Stimulated activated CD4-positive, alpha-beta T cell treated with anti-CD3 and anti-CD28 coated beads, TNF-alpha, amount 100 ng/mL, for 4 hours (primary cell): ENCODE data around the gene HSPBAP1.

Experiments
- DNase-seq, 3 experiments: peaks; one replicate each; pipeline ENCODE4 v3.0.0-alpha.2; 2020; ENCODE audit warnings: low read depth in 3 of 3

The HSPBAP1 gene, protein sequence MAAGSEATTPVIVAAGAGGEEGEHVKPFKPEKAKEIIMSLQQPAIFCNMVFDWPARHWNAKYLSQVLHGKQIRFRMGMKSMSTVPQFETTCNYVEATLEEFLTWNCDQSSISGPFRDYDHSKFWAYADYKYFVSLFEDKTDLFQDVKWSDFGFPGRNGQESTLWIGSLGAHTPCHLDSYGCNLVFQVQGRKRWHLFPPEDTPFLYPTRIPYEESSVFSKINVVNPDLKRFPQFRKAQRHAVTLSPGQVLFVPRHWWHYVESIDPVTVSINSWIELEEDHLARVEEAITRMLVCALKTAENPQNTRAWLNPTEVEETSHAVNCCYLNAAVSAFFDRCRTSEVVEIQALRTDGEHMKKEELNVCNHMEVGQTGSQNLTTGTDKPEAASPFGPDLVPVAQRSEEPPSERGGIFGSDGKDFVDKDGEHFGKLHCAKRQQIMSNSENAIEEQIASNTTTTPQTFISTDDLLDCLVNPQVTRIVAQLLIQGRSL

DNA sequence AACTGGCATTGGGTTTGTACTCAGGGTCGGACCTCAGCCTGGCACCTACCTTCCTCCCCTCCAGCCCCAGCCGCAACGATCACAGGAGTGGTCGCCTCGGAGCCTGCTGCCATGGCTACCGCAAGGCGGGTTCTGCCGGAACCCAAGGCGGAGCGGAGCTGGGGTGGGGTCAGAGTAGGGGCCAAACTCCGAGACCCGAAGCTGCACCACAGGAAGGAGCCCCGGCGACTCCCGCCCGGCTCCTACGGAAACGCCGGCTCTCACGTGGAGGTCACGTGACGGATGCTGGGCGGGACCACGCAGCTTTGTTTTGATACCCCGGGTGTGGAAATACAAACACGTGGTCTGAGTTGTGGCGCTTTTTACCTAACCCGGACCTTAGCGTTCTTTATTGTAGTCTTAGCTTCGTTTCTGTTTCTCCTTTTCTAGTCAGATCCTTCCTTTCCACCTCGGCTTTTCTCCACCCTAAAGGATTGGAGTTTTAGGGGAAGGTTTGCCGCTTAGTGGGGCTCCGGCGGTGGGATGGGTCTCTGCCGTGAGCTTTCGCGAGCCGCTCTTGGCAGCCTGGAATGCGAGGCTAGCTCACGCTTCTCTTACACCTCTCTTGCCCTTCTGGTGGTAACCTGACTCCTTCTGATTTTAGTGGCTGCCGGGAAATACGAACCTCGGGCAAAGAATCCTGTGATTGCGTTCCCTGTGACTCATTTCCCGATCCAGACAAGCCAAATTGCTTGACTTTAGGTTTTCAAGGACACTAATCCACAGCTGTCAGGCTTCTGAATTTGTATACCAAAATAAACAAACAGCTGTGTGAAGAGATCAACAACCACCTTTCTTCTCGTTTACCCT lies at the start of gene HSPBAP1:
HSPBAP1 (minus strand) TSS at position 264 of the 849 bp plus-strand sequence; CDS start at position 113, 151 bp downstream.
- peak; percentile 77 for DNase-seq

DNA sequence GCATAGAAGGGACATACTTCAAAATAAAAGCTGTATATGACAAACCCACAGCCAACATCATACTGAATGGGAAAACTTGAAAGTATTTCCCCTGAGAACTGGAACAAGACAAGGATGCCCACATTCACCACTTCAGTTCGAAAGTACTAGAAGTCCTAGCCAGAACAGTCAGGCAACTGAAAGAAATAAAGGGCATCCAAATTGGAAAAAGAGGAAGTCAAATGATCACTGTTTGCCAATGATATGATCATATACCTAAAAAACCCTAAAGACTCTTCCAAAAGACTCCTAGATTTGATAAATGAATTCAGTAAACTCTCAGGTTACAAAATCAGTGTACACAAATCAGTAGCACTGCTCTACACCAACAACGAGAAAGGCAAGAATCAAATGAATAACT lies 42.0 kb upstream of the HSPBAP1 start:
- DNase-seq, result no peak

DNA sequence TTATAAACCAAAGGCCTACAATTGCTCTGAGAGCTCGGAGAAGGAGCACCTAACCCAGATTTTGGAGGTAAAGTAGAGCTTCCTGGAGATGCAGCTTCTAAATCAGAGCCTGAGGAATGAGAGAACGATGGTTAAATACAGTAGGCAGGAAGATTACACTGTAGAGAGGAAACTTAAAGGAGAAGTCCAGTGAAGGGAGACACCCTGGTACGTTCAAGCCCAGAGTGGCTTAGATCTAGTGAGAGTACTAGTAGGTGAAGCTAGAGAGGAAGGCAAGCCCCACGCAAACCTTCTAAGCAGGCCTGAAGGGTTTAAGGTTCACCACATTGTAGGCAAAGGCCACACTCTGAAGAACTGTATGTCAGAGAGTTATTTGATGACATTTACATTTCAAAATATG lies 34.6 kb upstream of the HSPBAP1 start:
- no peak for DNase-seq

DNA sequence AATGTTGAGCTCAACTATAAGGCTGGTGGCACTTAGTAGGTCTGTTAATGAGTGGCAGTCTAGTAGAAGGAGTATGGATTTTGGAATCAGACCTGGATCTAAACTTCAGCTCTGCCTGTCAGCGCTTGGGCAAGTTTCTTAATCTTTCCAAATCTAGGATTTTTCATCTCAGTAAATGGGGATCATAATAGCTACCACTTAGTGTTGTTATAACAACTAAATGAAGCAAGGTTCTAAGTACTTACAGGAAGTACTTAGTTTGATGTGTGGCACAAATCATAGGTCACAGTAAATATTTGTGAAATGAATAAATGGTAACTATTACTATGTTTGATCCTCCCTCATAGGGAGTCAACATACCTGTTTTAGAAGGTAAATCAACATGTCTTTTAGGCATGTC lies 32.6 kb upstream of the HSPBAP1 start:
- DNase-seq, result no peak

GRCh38 chr3:122825460-122825859 lies 31.8 kb upstream of the HSPBAP1 start:
- DNase-seq, result no peak

- no peak for DNase-seq
These were observed 31.1 kb upstream of the HSPBAP1 start for GRCh38 chr3:122824465-122825381.

DNA sequence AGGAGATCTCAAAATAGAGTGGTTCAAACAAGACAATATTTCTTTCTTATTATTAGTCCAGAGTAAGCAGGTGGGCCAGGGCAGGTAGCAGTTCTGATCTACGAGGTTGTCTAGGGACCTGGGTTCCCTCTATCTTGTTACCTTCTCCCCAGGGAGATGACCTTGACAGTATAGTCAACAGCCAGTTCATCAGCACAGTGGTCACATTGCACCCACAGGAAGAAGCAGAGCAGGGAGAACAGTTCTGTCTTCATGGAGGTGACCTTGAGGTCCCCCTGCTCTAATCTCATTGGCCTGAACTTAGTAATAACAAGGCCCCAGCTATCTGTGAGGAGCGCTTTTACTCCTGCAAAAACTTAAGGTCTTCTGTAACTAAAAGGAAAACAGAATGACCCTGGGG lies 23.0 kb upstream of the HSPBAP1 start:
- no peak for DNase-seq

- DNase-seq, result no peak
These were observed 17.1 kb upstream of the HSPBAP1 start for GRCh38 chr3:122810734-122811133.

DNA sequence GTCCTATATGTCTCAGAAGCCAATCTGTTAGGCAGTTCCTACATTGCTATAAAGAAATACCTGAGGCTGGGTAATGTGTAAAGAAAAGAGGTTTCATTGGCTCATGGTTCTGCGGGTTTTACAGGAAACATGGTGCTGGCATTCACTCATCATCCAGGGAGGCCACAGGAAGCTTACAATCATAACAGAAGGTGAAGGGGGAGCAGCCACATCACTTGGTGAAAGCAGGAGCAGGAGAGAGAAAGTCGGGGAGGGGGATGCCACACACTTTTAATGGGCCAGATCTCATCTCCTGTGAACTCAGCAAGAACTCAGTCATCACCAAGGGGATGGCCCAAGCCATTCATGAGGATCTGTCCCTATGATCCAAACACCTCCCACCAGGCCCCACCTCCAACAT lies 10.3 kb upstream of the HSPBAP1 start:
- no peak for DNase-seq

DNA sequence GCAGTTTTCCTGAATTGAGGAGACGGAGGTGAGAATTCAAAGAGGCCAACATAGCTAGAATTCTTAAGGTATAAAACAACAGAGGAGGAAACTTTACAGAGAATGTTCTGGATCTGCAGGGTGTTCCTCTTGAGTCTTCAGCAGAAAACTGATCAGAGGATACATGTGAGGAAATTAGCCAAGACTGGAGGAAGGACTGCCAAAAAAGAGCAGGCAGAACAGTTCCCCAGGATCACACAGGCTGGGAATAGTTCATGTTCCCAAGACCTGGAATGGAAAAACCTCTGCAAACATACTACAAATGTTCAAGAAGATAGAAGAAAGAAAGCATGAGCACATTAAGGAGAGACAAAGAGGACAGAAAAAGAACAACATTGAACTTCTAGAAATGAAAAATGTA lies 8.7 kb upstream of the HSPBAP1 start:
- DNase-seq, result no peak

DNA sequence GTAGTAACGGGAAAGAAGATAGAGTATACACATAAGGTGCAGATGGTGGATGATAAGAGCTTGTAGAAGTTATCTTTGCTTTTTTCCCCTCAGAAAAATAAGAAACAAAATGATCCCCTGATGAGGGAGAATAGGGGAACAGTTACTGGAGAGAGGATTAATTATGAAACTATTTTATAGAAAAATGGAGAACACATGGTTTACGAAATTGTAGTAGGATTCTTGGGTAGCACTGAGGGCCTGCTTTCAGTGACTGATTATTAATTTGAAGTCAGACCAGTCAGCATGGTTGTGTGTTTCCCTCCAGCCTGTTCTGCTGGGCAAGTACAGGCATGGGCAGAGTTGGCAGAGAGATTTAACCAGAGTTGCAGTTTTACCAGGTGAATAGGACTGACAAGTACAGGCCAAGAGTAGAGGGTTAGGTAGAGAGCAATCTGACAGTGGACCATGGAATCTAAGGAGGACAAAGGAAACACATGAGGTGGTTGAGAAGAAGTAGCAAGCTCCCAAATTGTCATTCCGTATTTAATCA lies 7.1 kb upstream of the HSPBAP1 start:
- no peak for DNase-seq

DNA sequence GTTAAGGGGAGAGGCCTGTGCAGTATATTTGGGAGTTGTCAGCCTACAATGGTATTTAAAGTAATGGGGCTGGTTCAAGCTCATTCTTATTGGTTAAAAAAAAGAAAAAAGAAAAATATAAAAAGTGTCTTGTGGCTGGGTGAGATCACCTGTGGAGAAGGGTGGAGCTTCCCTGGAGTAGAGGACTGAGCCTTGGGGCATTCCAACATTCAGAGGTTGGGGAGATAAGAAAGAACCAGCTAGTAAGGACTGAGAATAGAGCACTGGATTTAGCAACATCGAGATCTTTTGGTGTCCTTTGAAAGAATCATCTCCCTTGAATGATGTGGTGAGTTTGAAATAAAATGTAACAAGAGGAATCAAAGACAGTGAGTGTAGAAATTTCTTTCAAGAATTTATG lies 6.4 kb upstream of the HSPBAP1 start:
- no peak for DNase-seq

DNA sequence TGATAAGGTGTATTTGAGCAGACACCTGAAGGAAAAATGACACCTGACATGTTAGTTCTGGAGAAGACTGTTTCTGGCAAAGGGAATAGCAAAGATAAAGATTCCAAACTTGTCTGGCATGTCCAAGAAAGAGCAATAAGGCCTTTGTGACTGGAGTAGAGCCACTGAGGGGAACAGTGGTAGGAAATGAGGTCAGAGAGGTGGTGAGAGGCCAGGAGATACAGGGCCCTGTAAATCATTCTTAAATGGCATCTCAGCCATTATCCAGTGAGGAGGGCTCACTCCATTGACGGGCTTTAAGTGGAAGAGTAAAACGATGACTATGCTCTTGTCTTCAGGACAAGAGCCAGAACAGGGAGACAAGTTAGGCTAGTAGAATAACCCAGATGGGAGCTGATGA lies 5.7 kb upstream of the HSPBAP1 start:
- DNase-seq, result no peak

- DNase-seq, result no peak
These were observed 3.7 kb upstream of the HSPBAP1 start for GRCh38 chr3:122797291-122797690.

DNA sequence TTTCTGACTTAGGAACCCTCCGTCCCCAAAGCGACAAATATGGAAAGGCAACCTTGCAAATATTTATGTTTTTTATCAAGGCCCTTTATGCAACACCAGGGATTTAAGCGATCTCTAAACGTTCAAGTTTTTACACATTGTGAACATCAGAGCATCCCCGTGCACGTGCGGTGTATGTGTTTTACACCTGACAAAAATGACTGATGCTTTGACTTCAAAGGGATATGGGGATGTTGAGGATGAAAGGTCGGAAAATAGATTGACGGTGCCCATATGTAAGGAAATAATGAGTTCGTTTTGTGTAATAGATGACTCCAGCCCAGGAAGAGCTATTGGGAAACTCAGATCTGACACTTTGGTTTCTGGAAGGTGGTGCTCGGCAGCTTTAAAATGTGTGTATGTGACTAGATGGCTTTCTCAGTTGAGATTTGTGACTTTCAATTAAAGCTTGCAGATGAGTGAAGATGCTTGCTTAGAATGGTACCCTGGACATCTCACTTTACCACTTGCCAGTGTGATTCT lies 2.1 kb upstream of the HSPBAP1 start:
- DNase-seq, result no peak

DNA sequence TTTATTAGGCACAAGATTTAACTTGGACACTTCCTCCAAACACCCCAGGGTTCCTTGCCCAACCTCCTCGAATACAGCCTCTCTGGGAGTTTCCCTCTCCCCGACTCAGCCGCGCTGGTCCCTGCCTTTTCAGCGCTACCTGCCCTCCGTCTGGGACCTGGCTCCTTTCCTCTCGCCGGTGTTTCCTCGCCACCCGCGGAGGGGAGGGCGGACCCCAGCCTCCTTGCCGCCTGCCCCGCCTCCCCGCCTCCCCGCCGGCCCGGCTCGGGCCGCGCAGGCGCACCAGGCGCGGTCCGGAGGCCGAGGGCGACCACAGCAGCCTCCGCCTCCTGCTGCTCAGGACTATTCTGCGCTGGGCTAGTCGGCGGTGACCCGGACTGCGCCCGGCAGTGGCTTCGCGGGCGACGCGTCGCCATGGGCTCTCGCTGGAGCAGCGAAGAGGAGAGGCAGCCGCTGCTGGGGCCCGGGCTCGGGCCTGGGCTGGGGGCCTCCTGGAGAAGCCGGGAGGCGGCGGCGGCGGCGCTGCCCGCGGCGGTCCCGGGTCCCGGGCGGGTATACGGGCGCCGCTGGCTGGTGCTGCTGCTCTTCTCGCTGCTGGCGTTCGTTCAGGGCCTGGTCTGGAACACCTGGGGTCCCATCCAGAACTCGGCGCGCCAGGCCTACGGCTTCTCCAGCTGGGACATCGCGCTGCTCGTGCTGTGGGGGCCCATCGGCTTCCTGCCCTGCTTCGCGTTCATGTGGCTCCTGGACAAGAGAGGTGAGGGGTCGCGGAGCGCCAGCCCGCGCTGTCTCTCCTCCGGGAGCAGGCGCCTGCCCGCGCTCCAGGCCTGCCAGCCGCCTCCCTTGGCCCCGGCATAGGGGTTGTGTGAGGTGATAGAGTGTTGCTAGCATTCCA lies 1.4 kb upstream of the HSPBAP1 start, which contains the start of gene SLC49A4:
SLC49A4 (plus strand) TSS at position 291 of the 895 bp plus-strand sequence; CDS start at position 415, 124 bp downstream.
- peak; percentile 36 to 48 (median 42) for DNase-seq

DNA sequence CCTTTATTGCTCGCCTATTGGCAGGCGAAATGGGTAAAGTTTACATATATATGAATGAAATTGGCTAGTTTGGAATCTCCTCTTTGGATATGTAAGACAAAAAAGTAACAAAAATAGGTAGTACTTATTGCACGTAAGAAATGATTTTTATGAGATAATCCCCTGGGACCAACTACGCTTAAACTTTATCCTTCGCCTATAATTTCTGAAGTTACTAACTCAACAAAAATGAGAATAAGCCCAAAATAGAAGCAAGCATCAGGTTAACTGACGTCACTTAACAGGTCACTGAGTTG lies 800 bp upstream of the HSPBAP1 start:
- no peak for DNase-seq

DNA sequence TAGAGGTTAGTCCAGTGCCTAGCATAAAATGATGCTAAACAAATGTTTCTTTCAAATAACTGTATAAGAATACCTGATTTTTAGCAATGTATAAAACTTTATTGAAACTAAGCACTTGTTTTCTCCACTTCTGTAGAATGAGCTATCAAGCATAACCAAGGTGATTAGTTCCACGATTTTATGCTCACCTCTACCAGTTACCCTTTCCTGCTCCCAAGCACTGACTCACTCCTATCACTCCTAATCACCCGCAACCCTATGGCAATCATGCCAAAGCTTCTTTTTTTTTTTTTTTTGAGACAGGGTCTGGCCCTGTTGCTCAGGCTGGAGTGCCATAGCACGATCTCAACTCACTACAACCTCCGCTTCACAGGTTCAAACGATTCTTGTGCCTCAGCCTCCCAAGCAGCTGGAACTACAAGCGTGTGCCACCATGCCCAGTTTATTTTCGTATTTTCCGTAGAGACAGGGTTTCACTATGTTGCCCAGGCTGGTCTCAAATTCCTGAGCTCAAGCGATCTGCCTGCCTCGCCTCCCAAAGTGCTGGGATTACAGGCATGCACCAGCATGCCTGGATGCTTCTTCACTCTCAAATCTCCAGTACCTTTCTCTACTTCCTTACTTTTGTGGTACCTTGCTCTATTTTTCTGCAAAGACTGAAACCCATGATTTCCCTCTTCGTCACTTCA lies 3.9 kb downstream of the HSPBAP1 start:
- no peak for DNase-seq

- DNase-seq, result no peak
These were observed 5.8 kb downstream of the HSPBAP1 start for GRCh38 chr3:122787872-122788271.

GRCh38 chr3:122786066-122786465 lies 7.6 kb downstream of the HSPBAP1 start:
- no peak for DNase-seq
